Pancreas (tissue), 8 donors: ENCODE data around the gene PGM5. TPM values are rescaled to one million over a fixed set of nuclear protein-coding genes. Genes with fewer than 3 reads are reported as not detected.

Source experiments
- polyA plus RNA-seq, 2 donors: library from polyadenylated mRNA; stranded (reverse); fragments of 200-250 nt; gene quantifications; one replicate each; pipeline ENCODE4 v1.2.3, GENCODE V29; 2013
- total RNA-seq, 6 donors: library from RNA; stranded (reverse); fragmentation: NEBNext Ultra II Directional in 4 of 6; extraction: Animal tissue kit (Norgen Biotek cat#: 25700) in 4 of 6; gene quantifications; one replicate each; pipeline versions ENCODE4 v1.2.1 to v1.2.4, GENCODE V29; 2021 to 2023
- donor health status: healthy with polysubstance abuse.
- donor health status: DM: no; HTN: no; CAD: no; lungs with moderate emphysema.
- donor health status: DM: no; HTN: no; CAD: no.
- donor health status: Bipolar disorder and iron deficiency.
- donor health status: DM: yes; HTN: yes; CAD: no.
- donor health status: DM: no; HTN: no; CAD: no.
- donor health status: DM: no; HTN: no; CAD: no.
- donor health status: DM: yes; HTN: yes; CAD: no.

PGM5 gene
- total and polyA plus RNA-seq, 8 donors: 1.9 to 4.6 (median 2.3) TPM

Other genes starting within 250 kb of the PGM5 start
- 10 to 100 TPM; 12.1 to 19.7 (median 16.4) TPM for gene ZNG1C, start 114.6 kb upstream of the PGM5 start, total RNA-seq
- gene ZNG1C, start 114.6 kb upstream of the PGM5 start, polyA plus RNA-seq: 10 to 100 TPM; 13.7 to 13.8 TPM
- gene FOXD4L3, start 53.7 kb upstream of the PGM5 start, total RNA-seq: under 1 TPM in 3 of 6 donors, not detected in 3; 0.08 to 0.22 (median 0.12) TPM
- under 1 TPM; 0.05 to 0.15 TPM for gene FOXD4L3, start 53.7 kb upstream of the PGM5 start, polyA plus RNA-seq
- not detected for gene TMEM252, start 184.3 kb downstream of the PGM5 start, total RNA-seq
- not detected for gene TMEM252, start 184.3 kb downstream of the PGM5 start, polyA plus RNA-seq